Breast epithelium (tissue), 4 donors: Measurements from ENCODE around the gene CDR2L. TPM values are rescaled to one million over a fixed set of nuclear protein-coding genes. Genes with fewer than 3 reads are reported as not detected.

Source experiments
- DNase-seq, 2 donors: peaks; one replicate each; pipeline ENCODE4 v3.0.0-alpha.2; 2019; ENCODE audit warnings: low spot score in 2 of 2
- H3K27ac ChIP-seq, 2 donors: fragments of 200-600 bp; sonication (generic) in 1 of 2; one replicate each; pipeline ENCODE4 v1.5.1; 2016 to 2019; ENCODE audit warnings: mild to moderate bottlenecking in 1 of 2
- H3K27me3 ChIP-seq, 2 donors: fragments of 200-600 bp; sonication (generic) in 1 of 2; one replicate each; pipeline versions ENCODE4 v1.5.1 to v1.6.0; 2017 to 2019; ENCODE audit warnings: control low read depth in 1 of 2, mild to moderate bottlenecking in 1 of 2
- H3K36me3 ChIP-seq: fragments of 200-600 bp; one replicate; pipeline ENCODE4 v1.5.1; 2019
- H3K4me1 ChIP-seq, 2 donors: fragments of 200-600 bp; sonication (generic); one replicate each; pipeline ENCODE4 v1.5.1; 2016 to 2019; ENCODE audit warnings: control low read depth in 1 of 2
- H3K4me3 ChIP-seq, 3 donors: fragments of 200-600 bp; sonication (generic); 1 replicate in 2 of 3; 2 replicates in 1 of 3; pipeline ENCODE4 v1.5.1; 2016 to 2019; ENCODE audit warnings: mild to moderate bottlenecking in 3 of 3, moderate library complexity in 2 of 3
- H3K9me3 ChIP-seq, 2 donors: fragments of 200-600 bp; sonication (generic) in 1 of 2; one replicate each; pipeline ENCODE4 v1.5.1; 2016 to 2019; ENCODE audit warnings: control low read depth in 1 of 2
- POLR2A ChIP-seq: fragments of 450-650 bp; IDR thresholded peaks from one replicate; pipeline ENCODE4 v1.6.1; 2016; ENCODE audit warnings: antibody characterized with exemption, mild to moderate bottlenecking, moderate library complexity
- POLR2AphosphoS5 ChIP-seq, 3 donors: sonication (generic); formaldehyde crosslinking; IDR thresholded peaks; one replicate each; pipeline ENCODE4 v1.6.1; 2017; ENCODE audit warnings: antibody characterized with exemption in 3 of 3
- intact Hi-C: fragments of 100-400 bp; cut with DNase I; formaldehyde crosslinking; loops from one replicate; pipeline ENCODE4 v1.15.1; 2023; ENCODE audit warnings: low total_unique reads
- total RNA-seq, 3 donors: library from RNA; depleted of rRNA; stranded (reverse); fragments of >200 nt; gene quantifications; one replicate each; pipeline ENCODE4 v1.1.0, GENCODE V29; 2016
- TF ChIP-seq, protein P1 (sequence below), 3 donors: fragments of 450-650 bp; IDR thresholded peaks; one replicate each; pipeline ENCODE4 v1.5.1; 2016 to 2017; ENCODE audit warnings: antibody characterized with exemption in 3 of 3, mild to moderate bottlenecking in 3 of 3, moderate library complexity in 3 of 3

CDR2L gene
- total RNA-seq, 3 donors from 2014 or later = 8.0 to 13.1 (median 9.2) TPM

DNA sequence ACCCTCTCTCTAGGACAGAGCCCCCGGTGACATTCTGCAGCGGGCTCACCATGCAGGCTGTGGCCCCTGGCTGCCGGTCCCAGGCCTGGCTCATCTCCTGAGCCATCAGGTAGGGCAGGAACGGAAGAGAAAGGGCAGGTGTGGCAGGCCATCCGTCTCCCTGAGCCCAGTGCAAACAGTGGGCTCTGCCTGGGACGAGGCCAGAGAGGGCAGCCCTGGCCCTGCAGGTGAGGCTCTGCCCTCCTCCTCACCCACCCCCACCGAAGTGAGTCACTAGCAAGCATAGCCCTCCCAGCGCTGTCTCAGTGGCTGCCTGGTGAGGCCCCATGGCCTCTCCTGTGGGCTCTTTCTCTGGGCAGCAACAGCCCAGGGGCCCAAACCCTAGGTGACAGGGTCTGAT lies 37.2 kb upstream of the CDR2L start:
- no peaks in the 10 kb centered on the region for H3K4me1 ChIP-seq
- no peaks in the 10 kb centered on the region for H3K9me3 ChIP-seq
- TF ChIP-seq, protein P1, sequence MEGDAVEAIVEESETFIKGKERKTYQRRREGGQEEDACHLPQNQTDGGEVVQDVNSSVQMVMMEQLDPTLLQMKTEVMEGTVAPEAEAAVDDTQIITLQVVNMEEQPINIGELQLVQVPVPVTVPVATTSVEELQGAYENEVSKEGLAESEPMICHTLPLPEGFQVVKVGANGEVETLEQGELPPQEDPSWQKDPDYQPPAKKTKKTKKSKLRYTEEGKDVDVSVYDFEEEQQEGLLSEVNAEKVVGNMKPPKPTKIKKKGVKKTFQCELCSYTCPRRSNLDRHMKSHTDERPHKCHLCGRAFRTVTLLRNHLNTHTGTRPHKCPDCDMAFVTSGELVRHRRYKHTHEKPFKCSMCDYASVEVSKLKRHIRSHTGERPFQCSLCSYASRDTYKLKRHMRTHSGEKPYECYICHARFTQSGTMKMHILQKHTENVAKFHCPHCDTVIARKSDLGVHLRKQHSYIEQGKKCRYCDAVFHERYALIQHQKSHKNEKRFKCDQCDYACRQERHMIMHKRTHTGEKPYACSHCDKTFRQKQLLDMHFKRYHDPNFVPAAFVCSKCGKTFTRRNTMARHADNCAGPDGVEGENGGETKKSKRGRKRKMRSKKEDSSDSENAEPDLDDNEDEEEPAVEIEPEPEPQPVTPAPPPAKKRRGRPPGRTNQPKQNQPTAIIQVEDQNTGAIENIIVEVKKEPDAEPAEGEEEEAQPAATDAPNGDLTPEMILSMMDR (IDR thresholded peaks at IDR 0.05) = no peak
- no peak for TF ChIP-seq POLR2A
- no peak for TF ChIP-seq POLR2AphosphoS5 (IDR thresholded peaks at IDR 0.05)
- no peaks in the 10 kb centered on the region for H3K27me3 ChIP-seq
- no peak for DNase-seq
- H3K4me3 ChIP-seq = no peak overlapping the region
- intact Hi-C loops = no loop called here
- H3K36me3 ChIP-seq = no peaks in the 10 kb centered on the region
- no peak overlapping the region for H3K27ac ChIP-seq

DNA sequence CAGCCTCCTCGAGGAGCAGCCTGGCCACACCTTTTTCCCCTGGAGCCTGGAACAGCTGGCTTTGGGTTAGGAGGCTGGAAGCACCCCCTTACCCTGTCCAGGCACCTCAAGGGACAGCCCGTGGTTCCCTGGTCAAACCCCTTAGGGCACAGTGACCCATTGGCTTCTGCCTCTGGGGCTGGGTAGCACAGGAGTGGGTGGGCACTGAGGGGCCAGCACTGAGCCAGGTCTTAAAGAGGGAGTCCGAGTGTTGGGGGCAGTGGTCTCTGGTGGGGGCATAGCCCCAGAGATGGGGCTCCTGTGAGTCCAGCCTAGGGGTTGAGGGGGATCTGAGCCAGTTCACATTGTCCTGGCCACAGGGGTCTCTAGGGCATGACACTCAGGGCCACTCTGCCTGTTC lies 36.4 kb upstream of the CDR2L start:
- H3K4me3 ChIP-seq = no peak overlapping the region
- no peak overlapping the region for H3K27ac ChIP-seq
- no peaks in the 10 kb centered on the region for H3K36me3 ChIP-seq
- H3K4me1 ChIP-seq = no peaks in the 10 kb centered on the region
- no peaks in the 10 kb centered on the region for H3K27me3 ChIP-seq
- intact Hi-C loops = no loop called here
- no peak for DNase-seq
- TF ChIP-seq POLR2A = no peak
- TF ChIP-seq, protein P1 (IDR thresholded peaks at IDR 0.05) = no peak
- TF ChIP-seq POLR2AphosphoS5 (IDR thresholded peaks at IDR 0.05) = no peak
- H3K9me3 ChIP-seq = no peaks in the 10 kb centered on the region

- H3K36me3 ChIP-seq = no peaks in the 10 kb centered on the region
- no peaks in the 10 kb centered on the region for H3K9me3 ChIP-seq
- no peak for DNase-seq
- H3K4me1 ChIP-seq = no peaks in the 10 kb centered on the region
- no peak overlapping the region for H3K4me3 ChIP-seq
- intact Hi-C loops = no loop called here
- no peak overlapping the region for H3K27ac ChIP-seq
- TF ChIP-seq POLR2A (no peak), POLR2AphosphoS5 (IDR thresholded peaks at IDR 0.05) (no peak)
- TF ChIP-seq, protein P1 (IDR thresholded peaks at IDR 0.05) = no peak
- no peaks in the 10 kb centered on the region for H3K27me3 ChIP-seq
Observed at GRCh38 chr17:74951680-74952421, 35.6 kb upstream of the CDR2L start.

- H3K36me3 ChIP-seq = no peaks in the 10 kb centered on the region
- no peaks in the 10 kb centered on the region for H3K27me3 ChIP-seq
- no peak overlapping the region for H3K27ac ChIP-seq
- H3K9me3 ChIP-seq = no peaks in the 10 kb centered on the region
- intact Hi-C loops = no loop called here
- TF ChIP-seq, protein P1 (IDR thresholded peaks at IDR 0.05) = no peak
- TF ChIP-seq POLR2A (no peak), POLR2AphosphoS5 (IDR thresholded peaks at IDR 0.05) (no peak)
- DNase-seq = no peak
- no peaks in the 10 kb centered on the region for H3K4me1 ChIP-seq
- no peak overlapping the region for H3K4me3 ChIP-seq
Observed at GRCh38 chr17:74952431-74953133, 34.9 kb upstream of the CDR2L start.

DNA sequence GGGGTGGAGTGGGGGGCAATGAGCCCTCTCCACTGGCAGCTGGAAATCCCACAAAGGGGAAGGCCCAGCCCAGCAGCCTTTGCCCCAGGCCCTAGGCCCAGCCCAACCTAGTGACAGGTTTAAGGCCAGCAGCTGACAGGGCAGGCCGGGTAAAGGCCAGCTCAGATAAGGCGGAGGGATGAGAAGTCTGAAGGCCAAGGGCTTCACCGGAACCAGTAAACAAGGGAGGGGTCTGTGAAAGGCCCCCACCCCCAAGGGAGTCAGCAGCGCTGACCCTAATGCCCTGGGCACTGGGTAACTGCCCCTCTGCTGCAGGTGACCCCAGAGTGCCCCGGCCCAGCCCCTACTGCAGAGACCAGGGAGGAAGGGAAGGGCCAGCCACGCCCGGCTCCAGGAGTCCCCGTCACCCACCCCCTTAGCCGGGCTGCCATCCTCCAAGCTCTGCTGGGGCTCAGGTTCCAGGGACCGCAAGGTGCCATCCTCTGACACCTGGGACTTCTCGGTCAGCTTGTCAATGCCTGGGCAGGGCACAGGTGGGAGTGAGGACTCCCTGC lies 34.2 kb upstream of the CDR2L start:
- TF ChIP-seq, protein P1 (IDR thresholded peaks at IDR 0.05) = no peak
- no peak for TF ChIP-seq POLR2A
- TF ChIP-seq POLR2AphosphoS5 (IDR thresholded peaks at IDR 0.05) = no peak
- DNase-seq = no peak
- no peaks in the 10 kb centered on the region for H3K36me3 ChIP-seq
- no peaks in the 10 kb centered on the region for H3K27me3 ChIP-seq
- H3K4me1 ChIP-seq = no peaks in the 10 kb centered on the region
- intact Hi-C loops = no loop called here
- no peak overlapping the region for H3K27ac ChIP-seq
- no peak overlapping the region for H3K4me3 ChIP-seq
- H3K9me3 ChIP-seq = no peaks in the 10 kb centered on the region
